GM19035 (cell line): ENCODE data around the gene PPARGC1A.

Experiments
- ATAC-seq: cut with Tn5 transposase; IDR thresholded peaks from one replicate; pipeline ENCODE4 v1.9.1; 2021; ENCODE audit not compliant: unreplicated experiment

Gene PPARGC1A

GRCh38 chr4:23779422-23779821 is 110.4 kb downstream of the PPARGC1A start:
- ATAC-seq = no peak

- ATAC-seq = no peak
These were observed 114.2 kb downstream of the PPARGC1A start for GRCh38 chr4:23775694-23776093.

GRCh38 chr4:23774909-23775308 is 114.9 kb downstream of the PPARGC1A start:
- no peak for ATAC-seq

GRCh38 chr4:23773884-23774636 is 115.8 kb downstream of the PPARGC1A start:
- no peak for ATAC-seq

- ATAC-seq = no peak
These were observed 119.8 kb downstream of the PPARGC1A start for GRCh38 chr4:23770011-23770410.

GRCh38 chr4:23769406-23769805 is 120.4 kb downstream of the PPARGC1A start:
- ATAC-seq = no peak

- no peak for ATAC-seq
These were observed 121.3 kb downstream of the PPARGC1A start for GRCh38 chr4:23768541-23768940.

GRCh38 chr4:23766344-23766743 is 123.5 kb downstream of the PPARGC1A start:
- ATAC-seq = no peak

GRCh38 chr4:23763559-23763958 is 126.3 kb downstream of the PPARGC1A start:
- no peak for ATAC-seq

- ATAC-seq = no peak
These were observed 127.3 kb downstream of the PPARGC1A start for GRCh38 chr4:23762551-23762950.

- ATAC-seq = no peak
These were observed 130.8 kb downstream of the PPARGC1A start for GRCh38 chr4:23759066-23759465.

GRCh38 chr4:23754688-23755087 is 135.2 kb downstream of the PPARGC1A start:
- ATAC-seq = no peak

- no peak for ATAC-seq
These were observed 139.7 kb downstream of the PPARGC1A start for GRCh38 chr4:23750125-23750524.

- no peak for ATAC-seq
These were observed 142.5 kb downstream of the PPARGC1A start for GRCh38 chr4:23747281-23747735.

GRCh38 chr4:23746672-23747071 is 143.2 kb downstream of the PPARGC1A start:
- no peak for ATAC-seq

GRCh38 chr4:23746027-23746426 is 143.8 kb downstream of the PPARGC1A start:
- ATAC-seq = no peak

GRCh38 chr4:23745377-23745776 is 144.5 kb downstream of the PPARGC1A start:
- no peak for ATAC-seq
